Prostate gland (tissue), 2 donors: ENCODE measurements around the gene EVA1A. TPM values are rescaled to one million over a fixed set of nuclear protein-coding genes. Genes with fewer than 3 reads are reported as not detected.

Source experiments
- DNase-seq: peaks from one replicate; pipeline ENCODE4 v3.0.0-alpha.2; 2019; ENCODE audit warnings: low spot score
- H3K27ac ChIP-seq, 2 donors: fragments of 200-600 bp; sonication (generic); 2 replicates each; pipeline ENCODE4 v1.5.1; 2017 to 2019
- H3K27me3 ChIP-seq: fragments of 200-600 bp; sonication (generic); replicated peaks from 2 replicates; pipeline ENCODE4 v1.5.1; 2019; ENCODE audit not compliant: insufficient read depth
- H3K36me3 ChIP-seq, 2 donors: fragments of 200-600 bp; sonication (generic); 1 replicate in 1 of 2; 2 replicates in 1 of 2; pipeline versions ENCODE4 v1.5.1 to v1.8.1; 2017 to 2019
- H3K4me1 ChIP-seq: fragments of 200-600 bp; sonication (generic); replicated peaks from 2 replicates; pipeline ENCODE4 v1.5.1; 2019
- H3K4me3 ChIP-seq, 2 donors: fragments of 200-600 bp; sonication (generic); 2 replicates each; pipeline ENCODE4 v1.5.1; 2017 to 2019
- H3K9me3 ChIP-seq: fragments of 200-600 bp; sonication (generic); 2 replicates; pipeline ENCODE4 v1.5.1; 2017
- CTCF ChIP-seq, 4 experiments: fragments of 200-600 bp in 2 of 4; fragments of 450-650 bp in 2 of 4; sonication (generic) in 2 of 4; IDR thresholded peaks; 1 replicate in 3 of 4; 2 replicates in 1 of 4; pipeline ENCODE4 v1.5.1; 2016 to 2019; ENCODE audit warnings: antibody characterized with exemption in 4 of 4, mild to moderate bottlenecking in 2 of 4, moderate library complexity in 2 of 4
- POLR2A ChIP-seq: fragments of 450-650 bp; IDR thresholded peaks from one replicate; pipeline ENCODE4 v1.6.1; 2016; ENCODE audit warnings: antibody characterized with exemption, mild to moderate bottlenecking
- POLR2AphosphoS5 ChIP-seq: sonication (generic); formaldehyde crosslinking; IDR thresholded peaks from one replicate; pipeline ENCODE4 v1.6.1; 2017; ENCODE audit warnings: antibody characterized with exemption
- WGBS: methylation state at CpG from one replicate; pipeline ENCODE4 v1.1.5; 2018; 5-methylcytosine and 5-hydroxymethylcytosine counted together
- intact Hi-C: fragments of 100-400 bp; cut with DNase I; formaldehyde crosslinking; loops from one replicate; pipeline ENCODE4 v1.14.2; 2022
- total RNA-seq, 2 donors: library from RNA; depleted of rRNA; stranded (reverse); fragments of >200 nt; gene quantifications; one replicate each; pipeline ENCODE4 v1.1.0, GENCODE V29; 2016

The EVA1A gene
- total RNA-seq, 2 donors from 2014 or later, result 9.7 to 16.9 TPM

GRCh38 chr2:75569546-75569945 is 8.8 kb upstream of the EVA1A start:
- WGBS, result 92% methylated on average over 5 of the region's 5 CpGs
- intact Hi-C loops, result no loop called here
- no peak for DNase-seq
- no peak for TF ChIP-seq CTCF (IDR thresholded peaks at IDR 0.05)
- TF ChIP-seq POLR2AphosphoS5, result no peak
- TF ChIP-seq POLR2A, result no peak
- H3K4me1 ChIP-seq, result no peaks in the 10 kb centered on the region
- H3K27ac ChIP-seq, result no peak overlapping the region
- H3K9me3 ChIP-seq, result no peaks in the 10 kb centered on the region
- no peak overlapping the region for H3K4me3 ChIP-seq
- H3K27me3 ChIP-seq, result no peaks in the 10 kb centered on the region
- H3K36me3 ChIP-seq, result no peaks in the 10 kb centered on the region

DNA sequence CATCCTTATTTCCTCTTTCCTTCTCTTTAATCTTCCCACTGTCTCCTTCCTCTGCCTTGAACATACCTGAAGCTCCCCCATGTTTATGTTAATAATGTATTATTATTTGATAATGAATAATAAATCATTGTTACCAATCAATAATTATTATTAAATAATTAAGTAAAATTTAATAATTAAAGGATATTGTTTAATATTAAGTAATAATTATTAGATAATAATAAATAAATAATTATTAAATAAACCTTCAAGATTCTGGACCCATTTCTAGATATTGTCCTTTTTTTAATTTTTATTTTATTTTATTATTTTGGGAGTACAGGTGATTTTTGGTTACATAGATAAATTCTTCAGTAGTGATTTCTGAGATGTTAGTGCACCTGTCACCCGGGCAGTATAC is 7.4 kb upstream of the EVA1A start:
- TF ChIP-seq POLR2AphosphoS5, result no peak
- no peak for TF ChIP-seq POLR2A
- TF ChIP-seq CTCF (IDR thresholded peaks at IDR 0.05), result no peak
- Histone ChIP-seq H3K27ac (no peak overlapping the region), H3K4me3 (no peak overlapping the region), H3K36me3 (no peaks in the 10 kb centered on the region), H3K4me1 (no peaks in the 10 kb centered on the region), H3K9me3 (no peaks in the 10 kb centered on the region), H3K27me3 (no peaks in the 10 kb centered on the region)
- intact Hi-C loops, result no loop called here
- 93% methylated on average over 1 of the region's 1 CpG for WGBS
- DNase-seq, result no peak

- TF ChIP-seq POLR2A (no peak), CTCF (IDR thresholded peaks at IDR 0.05) (no peak), POLR2AphosphoS5 (no peak)
- Histone ChIP-seq H3K4me3 (no peak overlapping the region), H3K4me1 (no peaks in the 10 kb centered on the region), H3K27me3 (no peaks in the 10 kb centered on the region), H3K27ac (no peak overlapping the region), H3K9me3 (no peaks in the 10 kb centered on the region), H3K36me3 (no peaks in the 10 kb centered on the region)
- DNase-seq, result no peak
- 47% methylated on average over 8 of the region's 8 CpGs for WGBS
- intact Hi-C loops, result no loop called here
Measured at GRCh38 chr2:75565472-75566462, 5.0 kb upstream of the EVA1A start.

- no peak for DNase-seq
- 79% methylated on average over 4 of the region's 4 CpGs for WGBS
Measured at GRCh38 chr2:75564713-75565359, 4.1 kb upstream of the EVA1A start.

More at GRCh38 chr2:75564713-75565359, 4.1 kb upstream of the EVA1A start:
- Histone ChIP-seq H3K36me3 (no peaks in the 10 kb centered on the region), H3K4me3 (no peak overlapping the region), H3K27ac (no peak overlapping the region), H3K27me3 (no peaks in the 10 kb centered on the region), H3K9me3 (no peaks in the 10 kb centered on the region), H3K4me1 (no peaks in the 10 kb centered on the region)
- TF ChIP-seq CTCF (IDR thresholded peaks at IDR 0.05) (no peak), POLR2A (no peak), POLR2AphosphoS5 (no peak)
- intact Hi-C loops, result no loop called here
